NCI-H345 (cell line): ENCODE results near the gene USP31.
A peak's percentile ranks its signal among the peaks of the same experiment; 100 is the strongest.

Experiments
- DNase-seq: peaks from one replicate; lab custom pipeline; 2025; lab: John Stamatoyannopoulos, UW

The USP31 gene

GRCh38 chr16:23059433-23059832 is 89.8 kb downstream of the USP31 start:
- DNase-seq: no peak

GRCh38 chr16:23058576-23058975 is 90.7 kb downstream of the USP31 start:
- DNase-seq: no peak

GRCh38 chr16:23057013-23057596 is 92.1 kb downstream of the USP31 start:
- no peak for DNase-seq

- DNase-seq: no peak
These were observed 93.8 kb downstream of the USP31 start for GRCh38 chr16:23055481-23055880.

GRCh38 chr16:23052908-23053580 is 96.2 kb downstream of the USP31 start:
- no peak for DNase-seq

GRCh38 chr16:23052221-23052620 is 97.0 kb downstream of the USP31 start:
- DNase-seq: no peak

- no peak for DNase-seq
These were observed 97.7 kb downstream of the USP31 start for GRCh38 chr16:23051587-23051986.

GRCh38 chr16:23048164-23048563 is 101.1 kb downstream of the USP31 start:
- DNase-seq: no peak

GRCh38 chr16:23045025-23045424 is 104.2 kb downstream of the USP31 start:
- DNase-seq: no peak

- no peak for DNase-seq
These were observed 109.0 kb downstream of the USP31 start for GRCh38 chr16:23040246-23040645.

GRCh38 chr16:23039118-23039517 is 110.1 kb downstream of the USP31 start:
- no peak for DNase-seq

GRCh38 chr16:23035240-23035639 is 114.0 kb downstream of the USP31 start:
- no peak for DNase-seq

- no peak for DNase-seq
These were observed 117.6 kb downstream of the USP31 start for GRCh38 chr16:23031508-23032098.

- no peak for DNase-seq
These were observed 119.4 kb downstream of the USP31 start for GRCh38 chr16:23029733-23030420.

- peak; percentile 20 for DNase-seq
These were observed 121.9 kb downstream of the USP31 start for GRCh38 chr16:23027386-23027785.

GRCh38 chr16:23026784-23027362 is 122.4 kb downstream of the USP31 start:
- no peak for DNase-seq

- no peak for DNase-seq
These were observed 123.5 kb downstream of the USP31 start for GRCh38 chr16:23025692-23026307.

GRCh38 chr16:23024044-23024443 is 125.2 kb downstream of the USP31 start:
- DNase-seq: peak; percentile 1

- no peak for DNase-seq
These were observed 129.2 kb downstream of the USP31 start for GRCh38 chr16:23020084-23020483.

- peak; percentile 49 for DNase-seq
These were observed 132.9 kb downstream of the USP31 start for GRCh38 chr16:23016368-23016767.

- no peak for DNase-seq
These were observed 133.7 kb downstream of the USP31 start for GRCh38 chr16:23015580-23015979.

- no peak for DNase-seq
These were observed 134.7 kb downstream of the USP31 start for GRCh38 chr16:23014592-23014991.
